ENCODE results near the gene AGTRAP. TPM values are rescaled to one million over a fixed set of nuclear protein-coding genes. Genes with fewer than 3 reads are reported as not detected.

The AGTRAP gene
- total and polyA plus RNA-seq, 9 of the 15 experiments (the other 6 are each of a cell fraction or from before 2014, with no cell fraction given), result 26.8 to 105 (median 57.5) TPM

- TF ChIP-seq, protein P1, sequence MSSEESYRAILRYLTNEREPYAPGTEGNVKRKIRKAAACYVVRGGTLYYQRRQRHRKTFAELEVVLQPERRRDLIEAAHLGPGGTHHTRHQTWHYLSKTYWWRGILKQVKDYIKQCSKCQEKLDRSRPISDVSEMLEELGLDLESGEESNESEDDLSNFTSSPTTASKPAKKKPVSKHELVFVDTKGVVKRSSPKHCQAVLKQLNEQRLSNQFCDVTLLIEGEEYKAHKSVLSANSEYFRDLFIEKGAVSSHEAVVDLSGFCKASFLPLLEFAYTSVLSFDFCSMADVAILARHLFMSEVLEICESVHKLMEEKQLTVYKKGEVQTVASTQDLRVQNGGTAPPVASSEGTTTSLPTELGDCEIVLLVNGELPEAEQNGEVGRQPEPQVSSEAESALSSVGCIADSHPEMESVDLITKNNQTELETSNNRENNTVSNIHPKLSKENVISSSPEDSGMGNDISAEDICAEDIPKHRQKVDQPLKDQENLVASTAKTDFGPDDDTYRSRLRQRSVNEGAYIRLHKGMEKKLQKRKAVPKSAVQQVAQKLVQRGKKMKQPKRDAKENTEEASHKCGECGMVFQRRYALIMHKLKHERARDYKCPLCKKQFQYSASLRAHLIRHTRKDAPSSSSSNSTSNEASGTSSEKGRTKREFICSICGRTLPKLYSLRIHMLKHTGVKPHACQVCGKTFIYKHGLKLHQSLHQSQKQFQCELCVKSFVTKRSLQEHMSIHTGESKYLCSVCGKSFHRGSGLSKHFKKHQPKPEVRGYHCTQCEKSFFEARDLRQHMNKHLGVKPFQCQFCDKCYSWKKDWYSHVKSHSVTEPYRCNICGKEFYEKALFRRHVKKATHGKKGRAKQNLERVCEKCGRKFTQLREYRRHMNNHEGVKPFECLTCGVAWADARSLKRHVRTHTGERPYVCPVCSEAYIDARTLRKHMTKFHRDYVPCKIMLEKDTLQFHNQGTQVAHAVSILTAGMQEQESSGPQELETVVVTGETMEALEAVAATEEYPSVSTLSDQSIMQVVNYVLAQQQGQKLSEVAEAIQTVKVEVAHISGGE (CRISPR knock-in tag; IDR thresholded peaks at IDR 0.05), result 0 out of 6 replicates have a peak, but pooled peaks of 1 of the 3 experiments have one; percentile 34
- TF ChIP-seq SIN3B (IDR thresholded peaks at IDR 0.05; ENCODE audit: low read depth) (no peak), GATAD2B (IDR thresholded peaks at IDR 0.05; ENCODE audit: borderline replicate concordance) (no peak), ZEB2 (IDR thresholded peaks at IDR 0.05) (no peak), IFI16 (CRISPR knock-in tag; IDR thresholded peaks at IDR 0.05) (no peak), ZNF324 (CRISPR knock-in tag; IDR thresholded peaks at IDR 0.05) (no peak), MTA2 (IDR thresholded peaks at IDR 0.05; ENCODE audit: low read depth) (no peak), NR0B1 (IDR thresholded peaks at IDR 0.05; ENCODE audit: partially characterized antibody) (no peak), ZNF431 (CRISPR knock-in tag; IDR thresholded peaks at IDR 0.05) (no peak)
- TF ChIP-seq, protein P2, sequence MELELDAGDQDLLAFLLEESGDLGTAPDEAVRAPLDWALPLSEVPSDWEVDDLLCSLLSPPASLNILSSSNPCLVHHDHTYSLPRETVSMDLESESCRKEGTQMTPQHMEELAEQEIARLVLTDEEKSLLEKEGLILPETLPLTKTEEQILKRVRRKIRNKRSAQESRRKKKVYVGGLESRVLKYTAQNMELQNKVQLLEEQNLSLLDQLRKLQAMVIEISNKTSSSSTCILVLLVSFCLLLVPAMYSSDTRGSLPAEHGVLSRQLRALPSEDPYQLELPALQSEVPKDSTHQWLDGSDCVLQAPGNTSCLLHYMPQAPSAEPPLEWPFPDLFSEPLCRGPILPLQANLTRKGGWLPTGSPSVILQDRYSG (tag; conservative IDR thresholded peaks at IDR 0.05; ENCODE audit: low read depth), result 0 out of 2 replicates have a peak, but pooled peaks have one; percentile 17
- TF ChIP-seq, protein P3, sequence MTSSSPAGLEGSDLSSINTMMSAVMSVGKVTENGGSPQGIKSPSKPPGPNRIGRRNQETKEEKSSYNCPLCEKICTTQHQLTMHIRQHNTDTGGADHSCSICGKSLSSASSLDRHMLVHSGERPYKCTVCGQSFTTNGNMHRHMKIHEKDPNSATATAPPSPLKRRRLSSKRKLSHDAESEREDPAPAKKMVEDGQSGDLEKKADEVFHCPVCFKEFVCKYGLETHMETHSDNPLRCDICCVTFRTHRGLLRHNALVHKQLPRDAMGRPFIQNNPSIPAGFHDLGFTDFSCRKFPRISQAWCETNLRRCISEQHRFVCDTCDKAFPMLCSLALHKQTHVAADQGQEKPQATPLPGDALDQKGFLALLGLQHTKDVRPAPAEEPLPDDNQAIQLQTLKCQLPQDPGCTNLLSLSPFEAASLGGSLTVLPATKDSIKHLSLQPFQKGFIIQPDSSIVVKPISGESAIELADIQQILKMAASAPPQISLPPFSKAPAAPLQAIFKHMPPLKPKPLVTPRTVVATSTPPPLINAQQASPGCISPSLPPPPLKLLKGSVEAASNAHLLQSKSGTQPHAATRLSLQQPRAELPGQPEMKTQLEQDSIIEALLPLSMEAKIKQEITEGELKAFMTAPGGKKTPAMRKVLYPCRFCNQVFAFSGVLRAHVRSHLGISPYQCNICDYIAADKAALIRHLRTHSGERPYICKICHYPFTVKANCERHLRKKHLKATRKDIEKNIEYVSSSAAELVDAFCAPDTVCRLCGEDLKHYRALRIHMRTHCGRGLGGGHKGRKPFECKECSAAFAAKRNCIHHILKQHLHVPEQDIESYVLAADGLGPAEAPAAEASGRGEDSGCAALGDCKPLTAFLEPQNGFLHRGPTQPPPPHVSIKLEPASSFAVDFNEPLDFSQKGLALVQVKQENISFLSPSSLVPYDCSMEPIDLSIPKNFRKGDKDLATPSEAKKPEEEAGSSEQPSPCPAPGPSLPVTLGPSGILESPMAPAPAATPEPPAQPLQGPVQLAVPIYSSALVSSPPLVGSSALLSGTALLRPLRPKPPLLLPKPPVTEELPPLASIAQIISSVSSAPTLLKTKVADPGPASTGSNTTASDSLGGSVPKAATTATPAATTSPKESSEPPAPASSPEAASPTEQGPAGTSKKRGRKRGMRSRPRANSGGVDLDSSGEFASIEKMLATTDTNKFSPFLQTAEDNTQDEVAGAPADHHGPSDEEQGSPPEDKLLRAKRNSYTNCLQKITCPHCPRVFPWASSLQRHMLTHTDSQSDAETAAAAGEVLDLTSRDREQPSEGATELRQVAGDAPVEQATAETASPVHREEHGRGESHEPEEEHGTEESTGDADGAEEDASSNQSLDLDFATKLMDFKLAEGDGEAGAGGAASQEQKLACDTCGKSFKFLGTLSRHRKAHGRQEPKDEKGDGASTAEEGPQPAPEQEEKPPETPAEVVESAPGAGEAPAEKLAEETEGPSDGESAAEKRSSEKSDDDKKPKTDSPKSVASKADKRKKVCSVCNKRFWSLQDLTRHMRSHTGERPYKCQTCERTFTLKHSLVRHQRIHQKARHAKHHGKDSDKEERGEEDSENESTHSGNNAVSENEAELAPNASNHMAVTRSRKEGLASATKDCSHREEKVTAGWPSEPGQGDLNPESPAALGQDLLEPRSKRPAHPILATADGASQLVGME (CRISPR knock-in tag; IDR thresholded peaks at IDR 0.05), result no peak
- TF ChIP-seq, protein P4, sequence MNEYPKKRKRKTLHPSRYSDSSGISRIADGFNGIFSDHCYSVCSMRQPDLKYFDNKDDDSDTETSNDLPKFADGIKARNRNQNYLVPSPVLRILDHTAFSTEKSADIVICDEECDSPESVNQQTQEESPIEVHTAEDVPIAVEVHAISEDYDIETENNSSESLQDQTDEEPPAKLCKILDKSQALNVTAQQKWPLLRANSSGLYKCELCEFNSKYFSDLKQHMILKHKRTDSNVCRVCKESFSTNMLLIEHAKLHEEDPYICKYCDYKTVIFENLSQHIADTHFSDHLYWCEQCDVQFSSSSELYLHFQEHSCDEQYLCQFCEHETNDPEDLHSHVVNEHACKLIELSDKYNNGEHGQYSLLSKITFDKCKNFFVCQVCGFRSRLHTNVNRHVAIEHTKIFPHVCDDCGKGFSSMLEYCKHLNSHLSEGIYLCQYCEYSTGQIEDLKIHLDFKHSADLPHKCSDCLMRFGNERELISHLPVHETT (CRISPR knock-in tag; conservative IDR thresholded peaks at IDR 0.05 in 1 of 2, IDR thresholded peaks at IDR 0.05 in 1 of 2), result peak in 1 of 2 experiments; percentile 66; a peak in 2 of 4 replicates
Observed at GRCh38 chr1:11790880-11791715, 55.2 kb downstream of the AGTRAP start (continued).
